Tibial nerve (tissue), 3 donors: ENCODE data around the gene ZNF800.

ENCODE experiments used
- POLR2A ChIP-seq, 2 donors: fragments of 450-650 bp; IDR thresholded peaks; one replicate each; pipeline ENCODE4 v1.6.1; 2017; ENCODE audit warnings: antibody characterized with exemption in 2 of 2, mild to moderate bottlenecking in 2 of 2, moderate library complexity in 2 of 2
- TF ChIP-seq, protein P1 (sequence below), 5 experiments: fragments of 200-600 bp in 3 of 5; fragments of 450-650 bp in 2 of 5; sonication (generic) in 3 of 5; IDR thresholded peaks; one replicate each; pipeline ENCODE4 v1.5.1; 2016 to 2019; ENCODE audit warnings: antibody characterized with exemption in 5 of 5, mild to moderate bottlenecking in 3 of 5, moderate library complexity in 2 of 5

DNA sequence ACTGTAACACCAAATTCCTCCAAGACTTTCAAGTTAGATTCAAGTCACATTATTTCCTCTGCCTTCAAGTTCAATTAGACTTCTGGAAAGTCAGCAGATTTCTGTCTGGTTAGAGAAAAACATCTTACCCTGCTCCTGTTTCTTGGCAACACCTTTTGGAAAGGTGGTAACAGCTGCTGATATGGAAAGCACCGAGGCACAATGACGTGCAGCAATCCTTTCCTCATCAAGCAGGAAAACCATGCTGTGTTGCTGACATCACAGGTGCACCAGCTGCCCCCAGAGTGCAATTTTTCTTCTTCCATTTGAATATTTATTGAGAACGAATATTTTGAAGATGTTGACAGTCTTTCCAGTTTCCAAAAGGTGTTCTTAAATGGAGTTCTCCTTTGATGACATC lies 41.9 kb downstream of the ZNF800 start:
- TF ChIP-seq, protein P1, sequence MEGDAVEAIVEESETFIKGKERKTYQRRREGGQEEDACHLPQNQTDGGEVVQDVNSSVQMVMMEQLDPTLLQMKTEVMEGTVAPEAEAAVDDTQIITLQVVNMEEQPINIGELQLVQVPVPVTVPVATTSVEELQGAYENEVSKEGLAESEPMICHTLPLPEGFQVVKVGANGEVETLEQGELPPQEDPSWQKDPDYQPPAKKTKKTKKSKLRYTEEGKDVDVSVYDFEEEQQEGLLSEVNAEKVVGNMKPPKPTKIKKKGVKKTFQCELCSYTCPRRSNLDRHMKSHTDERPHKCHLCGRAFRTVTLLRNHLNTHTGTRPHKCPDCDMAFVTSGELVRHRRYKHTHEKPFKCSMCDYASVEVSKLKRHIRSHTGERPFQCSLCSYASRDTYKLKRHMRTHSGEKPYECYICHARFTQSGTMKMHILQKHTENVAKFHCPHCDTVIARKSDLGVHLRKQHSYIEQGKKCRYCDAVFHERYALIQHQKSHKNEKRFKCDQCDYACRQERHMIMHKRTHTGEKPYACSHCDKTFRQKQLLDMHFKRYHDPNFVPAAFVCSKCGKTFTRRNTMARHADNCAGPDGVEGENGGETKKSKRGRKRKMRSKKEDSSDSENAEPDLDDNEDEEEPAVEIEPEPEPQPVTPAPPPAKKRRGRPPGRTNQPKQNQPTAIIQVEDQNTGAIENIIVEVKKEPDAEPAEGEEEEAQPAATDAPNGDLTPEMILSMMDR (IDR thresholded peaks at IDR 0.05) = no peak
- TF ChIP-seq POLR2A (IDR thresholded peaks at IDR 0.05) = no peak
